ENCODE data around the gene SLC5A11. TPM values are rescaled to one million over a fixed set of nuclear protein-coding genes. Genes with fewer than 3 reads are reported as not detected.

SLC5A11 gene
- total RNA-seq, 1 experiment from 2014 or later, result not detected

DNA sequence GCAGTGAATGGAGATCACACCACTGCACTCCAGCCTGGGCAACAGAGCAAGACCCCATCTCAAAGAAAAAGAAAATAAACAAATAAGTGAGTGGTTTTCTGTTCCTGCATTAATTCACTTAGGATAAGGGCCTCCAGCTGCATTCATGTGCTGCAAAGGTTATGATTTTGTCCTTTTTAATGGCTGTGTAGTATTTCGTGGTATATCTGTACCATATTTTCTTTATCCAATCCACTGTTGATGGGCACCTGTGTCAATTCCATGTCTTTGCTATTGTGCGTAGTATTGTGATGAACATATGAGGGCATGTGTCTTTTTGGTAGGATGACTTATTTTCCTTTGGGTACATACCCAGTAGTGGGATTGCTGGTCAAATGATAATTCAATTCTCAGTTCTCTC is 33.9 kb downstream of the SLC5A11 start:
- CTCF ChIA-PET, result no interaction called here

DNA sequence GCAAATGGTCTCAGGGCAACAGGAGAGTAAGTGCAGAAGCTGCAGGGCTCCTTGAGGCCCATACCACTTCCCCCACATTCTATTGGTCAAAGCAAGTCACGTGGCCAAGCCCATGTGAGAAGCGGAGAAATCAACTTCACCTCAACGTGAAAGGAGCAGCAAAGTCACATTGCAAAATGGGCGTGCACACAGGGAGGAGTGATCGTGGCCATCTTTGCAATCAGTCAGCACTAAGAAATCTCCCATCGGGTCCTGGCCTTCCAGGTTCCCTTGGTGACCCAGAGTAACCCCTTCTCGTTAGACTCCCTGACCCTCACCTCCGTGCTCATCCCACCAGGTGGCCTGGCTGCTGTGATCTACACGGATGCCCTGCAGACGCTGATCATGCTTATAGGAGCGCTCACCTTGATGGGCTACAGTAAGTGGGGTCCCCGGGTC is 38.0 kb downstream of the SLC5A11 start:
- Histone ChIP-seq H3K4me3 (ENCODE audit: low read depth, low read length, poor library complexity, severe bottlenecking) (no peak overlapping the region), H3K4me1 (ENCODE audit: insufficient read depth, low read length, poor library complexity, severe bottlenecking) (no peaks in the 10 kb centered on the region), H3K9me3 (ENCODE audit: low read depth, low read length, poor library complexity, severe bottlenecking) (no peaks in the 10 kb centered on the region), H3K27me3 (replicated peaks; ENCODE audit: insufficient read depth, low read depth, low read length, poor library complexity) (no peaks in the 10 kb centered on the region), H3K36me3 (ENCODE audit: insufficient read depth, low read length, poor library complexity, severe bottlenecking) (no peaks in the 10 kb centered on the region), H3K27ac (ENCODE audit: low read depth, low read length, poor library complexity, severe bottlenecking) (no peak overlapping the region)
- CTCF ChIA-PET, result no interaction called here
- no peak for TF ChIP-seq EZH2 (IDR thresholded peaks at IDR 0.05; ENCODE audit: borderline replicate concordance, low read depth, low read length, poor library complexity, severe bottlenecking)
- TF ChIP-seq, protein P1, sequence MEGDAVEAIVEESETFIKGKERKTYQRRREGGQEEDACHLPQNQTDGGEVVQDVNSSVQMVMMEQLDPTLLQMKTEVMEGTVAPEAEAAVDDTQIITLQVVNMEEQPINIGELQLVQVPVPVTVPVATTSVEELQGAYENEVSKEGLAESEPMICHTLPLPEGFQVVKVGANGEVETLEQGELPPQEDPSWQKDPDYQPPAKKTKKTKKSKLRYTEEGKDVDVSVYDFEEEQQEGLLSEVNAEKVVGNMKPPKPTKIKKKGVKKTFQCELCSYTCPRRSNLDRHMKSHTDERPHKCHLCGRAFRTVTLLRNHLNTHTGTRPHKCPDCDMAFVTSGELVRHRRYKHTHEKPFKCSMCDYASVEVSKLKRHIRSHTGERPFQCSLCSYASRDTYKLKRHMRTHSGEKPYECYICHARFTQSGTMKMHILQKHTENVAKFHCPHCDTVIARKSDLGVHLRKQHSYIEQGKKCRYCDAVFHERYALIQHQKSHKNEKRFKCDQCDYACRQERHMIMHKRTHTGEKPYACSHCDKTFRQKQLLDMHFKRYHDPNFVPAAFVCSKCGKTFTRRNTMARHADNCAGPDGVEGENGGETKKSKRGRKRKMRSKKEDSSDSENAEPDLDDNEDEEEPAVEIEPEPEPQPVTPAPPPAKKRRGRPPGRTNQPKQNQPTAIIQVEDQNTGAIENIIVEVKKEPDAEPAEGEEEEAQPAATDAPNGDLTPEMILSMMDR (conservative IDR thresholded peaks at IDR 0.05; ENCODE audit: low read depth, low read length), result no peak
- intact Hi-C loops (cut with micrococcal nuclease; ENCODE audit: unreplicated experiment), result no loop called here
- no peak for DNase-seq (ENCODE audit: low spot score)
- POLR2A ChIA-PET (ENCODE audit: low non-redundant PET), result no interaction called here
- no TSS peak for BruUV-seq (replicated peaks)

More for the DNA sequence above, 33.9 kb downstream of the SLC5A11 start:
- no peak overlapping the region for H3K27ac ChIP-seq (ENCODE audit: low read depth, low read length, poor library complexity, severe bottlenecking)
- H3K4me1 ChIP-seq (ENCODE audit: insufficient read depth, low read length, poor library complexity, severe bottlenecking), result no peaks in the 10 kb centered on the region
- no peaks in the 10 kb centered on the region for H3K27me3 ChIP-seq (replicated peaks; ENCODE audit: insufficient read depth, low read depth, low read length, poor library complexity)
- no TSS peak for BruUV-seq (replicated peaks)
- DNase-seq (ENCODE audit: low spot score), result no peak
- no peaks in the 10 kb centered on the region for H3K36me3 ChIP-seq (ENCODE audit: insufficient read depth, low read length, poor library complexity, severe bottlenecking)
- H3K9me3 ChIP-seq (ENCODE audit: low read depth, low read length, poor library complexity, severe bottlenecking), result no peaks in the 10 kb centered on the region
- POLR2A ChIA-PET (ENCODE audit: low non-redundant PET), result no interaction called here
- intact Hi-C loops (cut with micrococcal nuclease; ENCODE audit: unreplicated experiment), result no loop called here
- no peak for TF ChIP-seq EZH2 (IDR thresholded peaks at IDR 0.05; ENCODE audit: borderline replicate concordance, low read depth, low read length, poor library complexity, severe bottlenecking)
- TF ChIP-seq, protein P1 (conservative IDR thresholded peaks at IDR 0.05; ENCODE audit: low read depth, low read length), result no peak
- H3K4me3 ChIP-seq (ENCODE audit: low read depth, low read length, poor library complexity, severe bottlenecking), result no peak overlapping the region

DNA sequence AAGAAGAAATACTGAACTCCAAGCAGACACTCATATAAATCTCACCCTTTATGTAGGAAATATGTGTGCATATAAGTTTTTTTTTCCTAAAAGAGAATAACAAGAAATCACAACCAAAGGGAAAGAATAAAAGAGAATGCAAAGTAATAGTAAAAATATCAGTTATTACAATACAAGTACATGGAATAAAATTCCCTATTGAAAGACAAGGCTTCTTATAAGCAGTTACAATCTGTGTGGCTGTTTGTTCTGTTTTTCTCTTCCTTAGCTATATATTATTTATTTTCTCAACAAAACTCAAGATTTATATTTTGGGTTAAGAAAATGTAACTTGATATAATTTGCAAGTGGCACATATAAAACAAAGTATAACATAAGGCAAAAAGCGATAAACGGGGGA is 41.7 kb downstream of the SLC5A11 start:
- CTCF ChIA-PET, result no interaction called here
- TF ChIP-seq, protein P1 (conservative IDR thresholded peaks at IDR 0.05; ENCODE audit: low read depth, low read length), result no peak
- no peak for TF ChIP-seq EZH2 (IDR thresholded peaks at IDR 0.05; ENCODE audit: borderline replicate concordance, low read depth, low read length, poor library complexity, severe bottlenecking)
- intact Hi-C loops (cut with micrococcal nuclease; ENCODE audit: unreplicated experiment), result no loop called here
- Histone ChIP-seq H3K9me3 (ENCODE audit: low read depth, low read length, poor library complexity, severe bottlenecking) (no peaks in the 10 kb centered on the region), H3K4me3 (ENCODE audit: low read depth, low read length, poor library complexity, severe bottlenecking) (no peak overlapping the region), H3K36me3 (ENCODE audit: insufficient read depth, low read length, poor library complexity, severe bottlenecking) (no peaks in the 10 kb centered on the region), H3K4me1 (ENCODE audit: insufficient read depth, low read length, poor library complexity, severe bottlenecking) (no peaks in the 10 kb centered on the region), H3K27ac (ENCODE audit: low read depth, low read length, poor library complexity, severe bottlenecking) (no peak overlapping the region), H3K27me3 (replicated peaks; ENCODE audit: insufficient read depth, low read depth, low read length, poor library complexity) (no peaks in the 10 kb centered on the region)
- POLR2A ChIA-PET (ENCODE audit: low non-redundant PET), result no interaction called here
- BruUV-seq (replicated peaks), result no TSS peak
- DNase-seq (ENCODE audit: low spot score), result no peak
